Kidney glomerular epithelial cell (primary cell): ENCODE results near the gene C2orf68.
"Not testable (repeated sequence)": the region's sequence is repeated elsewhere in the genome, so short reads cannot be mapped to it uniquely, and the experiment has no call there.

ENCODE experiments used
- DNase-seq: peaks from one replicate; lab custom pipeline; 2025; lab: John Stamatoyannopoulos, UW

Gene C2orf68

DNA sequence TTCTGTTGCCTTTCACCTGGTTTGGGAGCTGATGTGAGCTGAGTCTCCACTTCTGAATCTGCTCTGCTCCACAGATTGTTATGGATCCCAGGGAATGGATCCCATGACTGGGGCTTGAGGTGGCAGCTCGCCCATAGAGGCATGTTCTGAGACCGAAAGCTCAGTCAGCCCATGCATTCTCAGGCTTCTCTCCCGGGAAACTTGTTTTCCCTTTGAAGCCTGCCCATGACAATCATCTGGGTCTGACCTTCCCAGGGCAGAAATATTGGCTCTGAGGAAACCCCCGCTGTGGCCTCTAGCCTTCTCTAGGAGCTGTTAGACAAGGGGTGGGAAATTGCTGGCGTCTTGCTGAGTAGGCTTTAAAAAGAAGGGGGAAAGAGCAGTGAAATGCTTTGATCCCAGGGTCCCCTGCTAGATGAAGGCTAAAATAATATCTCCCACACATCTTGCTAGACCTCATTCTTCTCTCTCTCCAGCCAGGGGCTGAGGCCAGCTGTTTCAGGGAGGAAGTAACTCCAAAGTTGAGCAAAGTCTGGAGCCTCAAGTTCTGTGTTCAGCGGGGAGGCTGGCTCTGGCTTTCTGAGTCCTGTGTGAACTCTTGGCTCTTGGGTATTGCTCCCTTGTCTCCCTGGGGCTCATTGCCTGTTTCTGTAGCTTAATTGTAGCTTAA is 32.5 kb downstream of the C2orf68 start:
- DNase-seq, result no peak

- DNase-seq, result no peak
Measured at GRCh38 chr2:85578243-85579180, 33.4 kb downstream of the C2orf68 start.

DNA sequence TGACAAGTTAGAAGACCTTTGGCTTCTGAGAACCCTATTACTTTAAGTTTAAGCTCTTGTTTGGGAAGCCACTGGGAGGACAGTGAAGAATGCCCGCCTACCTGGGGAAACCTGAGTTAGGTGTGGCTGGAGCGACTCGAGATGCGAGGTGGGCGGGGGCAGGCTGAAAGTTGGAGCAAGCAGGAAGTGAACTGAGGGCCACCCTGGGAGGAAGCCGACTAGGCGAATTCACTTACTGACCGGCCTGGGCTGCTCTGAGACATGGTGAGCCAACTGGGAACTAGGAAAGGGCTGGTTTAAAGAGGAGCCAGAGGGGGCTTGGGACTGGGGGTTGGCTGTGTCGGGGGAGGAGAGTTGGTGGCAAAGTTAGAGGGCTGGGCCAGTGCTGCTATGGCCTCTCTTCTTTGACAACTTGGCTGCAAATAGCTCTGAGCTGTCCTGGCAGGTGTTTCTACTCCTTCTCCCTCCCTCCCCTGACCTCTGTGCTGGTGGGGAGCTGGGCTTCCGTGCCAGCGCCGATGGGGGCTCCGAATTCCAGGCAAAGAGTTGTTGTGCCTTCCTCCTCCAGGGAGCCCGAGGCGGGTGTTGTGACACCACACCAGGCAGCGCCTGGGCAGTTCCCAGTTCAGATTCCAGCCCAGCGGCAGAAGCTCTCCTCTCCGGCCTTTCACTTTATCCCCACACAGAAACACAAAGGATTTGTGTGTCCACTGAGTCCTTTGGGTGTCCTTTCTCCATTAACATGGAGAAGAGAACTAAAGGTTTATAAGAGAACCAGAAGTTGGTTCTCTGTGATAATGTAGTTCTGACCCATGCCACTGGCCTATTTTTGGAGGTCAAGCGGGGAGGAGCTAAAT is 34.3 kb downstream of the C2orf68 start, which contains the start of gene VAMP8:
Gene VAMP8, plus strand, starts transcription at position 201 of the 857 bp plus-strand sequence. Its CDS starts 61 bp downstream, at position 262.
- DNase-seq, result peak; percentile 48

- DNase-seq, result no peak
Measured at GRCh38 chr2:85577063-85577385, 34.8 kb downstream of the C2orf68 start.

DNA sequence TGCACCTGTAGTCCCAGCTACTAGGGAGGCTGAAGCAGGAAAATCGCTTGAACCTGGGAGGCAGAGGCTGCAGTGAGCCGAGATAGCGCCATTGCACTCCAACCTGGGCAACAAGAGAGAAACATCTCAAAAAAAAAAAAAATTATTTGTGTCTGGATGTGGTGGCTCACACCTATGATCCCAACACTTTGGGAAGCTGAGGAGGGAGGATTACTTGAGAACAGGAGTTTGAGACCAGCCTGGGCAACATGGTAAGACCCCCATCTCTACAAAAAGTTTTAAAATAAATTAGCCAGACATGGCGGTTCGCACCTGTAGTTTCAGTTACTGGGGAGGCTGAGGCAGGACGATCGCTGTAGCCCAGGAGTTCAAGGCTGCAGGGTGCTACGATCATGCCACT is 36.1 kb downstream of the C2orf68 start:
- no peak for DNase-seq

DNA sequence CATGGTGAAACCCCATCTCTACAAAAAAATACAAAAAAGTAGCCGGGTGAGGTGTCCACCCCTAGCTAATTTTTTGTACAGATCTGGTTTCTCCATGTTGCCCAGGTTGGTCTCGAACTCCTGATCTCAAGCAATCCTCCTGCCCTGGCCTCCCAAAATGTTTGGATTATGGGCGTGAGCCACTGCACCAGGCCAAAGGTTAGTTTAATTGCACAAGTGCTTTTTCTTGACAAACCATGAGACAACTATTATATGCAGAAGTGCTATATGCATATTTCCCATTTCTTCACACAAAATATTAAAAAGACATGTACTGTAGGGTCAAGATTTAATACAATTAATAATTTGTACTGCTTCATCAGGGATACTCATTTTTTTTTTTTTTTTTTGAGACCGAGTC is 45.6 kb downstream of the C2orf68 start:
- no peak for DNase-seq

DNA sequence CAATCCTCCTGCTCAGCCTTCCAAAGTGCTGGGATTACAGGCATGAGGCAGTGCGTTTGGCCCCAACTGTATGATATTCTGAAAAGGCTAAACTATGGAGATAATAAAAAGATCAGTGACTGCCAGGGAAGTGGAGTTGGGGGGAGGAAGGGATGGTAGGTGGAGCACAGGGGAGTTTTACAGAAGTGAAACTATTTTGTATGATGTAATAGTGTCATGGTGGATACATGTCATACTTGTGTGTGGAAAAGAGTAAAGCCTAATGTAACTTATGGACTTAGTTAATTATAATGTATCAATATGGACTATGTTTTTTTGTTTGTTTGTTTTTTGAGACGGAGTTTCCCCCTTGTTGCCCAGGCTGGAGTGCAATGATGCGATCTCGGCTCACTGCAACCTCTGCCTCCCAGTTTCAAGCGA is 47.7 kb downstream of the C2orf68 start:
- no peak for DNase-seq

GRCh38 chr2:85561280-85562212 is 50.3 kb downstream of the C2orf68 start, which contains the start of gene GGCX:
Gene GGCX, minus strand, starts transcription at chr2:85561493. Its CDS starts 65 bp downstream, at chr2:85561428.
- peak; percentile 88 for DNase-seq

DNA sequence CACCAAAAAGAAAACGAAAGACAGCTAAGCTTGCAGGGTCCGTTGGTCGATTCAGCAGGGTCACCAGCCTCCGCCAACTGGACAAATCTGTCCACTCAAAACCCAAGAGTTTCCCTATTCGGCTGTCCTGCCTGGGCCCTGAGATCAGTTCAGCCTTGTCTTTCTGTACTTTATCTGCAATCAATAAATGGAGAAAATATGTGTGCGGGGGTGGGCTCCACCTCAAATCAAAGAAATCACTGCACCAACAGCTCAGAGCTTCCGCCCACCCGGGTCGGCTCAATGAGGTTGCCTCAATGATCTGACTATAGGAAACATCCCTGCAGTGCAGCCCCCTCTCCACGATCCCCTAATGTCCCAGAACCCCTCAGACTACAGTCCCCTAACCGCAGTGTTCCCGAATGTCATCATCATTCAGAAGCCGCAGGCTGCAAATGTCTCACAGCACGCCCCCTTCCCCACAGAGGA is 51.0 kb downstream of the C2orf68 start:
- DNase-seq, result no peak

DNA sequence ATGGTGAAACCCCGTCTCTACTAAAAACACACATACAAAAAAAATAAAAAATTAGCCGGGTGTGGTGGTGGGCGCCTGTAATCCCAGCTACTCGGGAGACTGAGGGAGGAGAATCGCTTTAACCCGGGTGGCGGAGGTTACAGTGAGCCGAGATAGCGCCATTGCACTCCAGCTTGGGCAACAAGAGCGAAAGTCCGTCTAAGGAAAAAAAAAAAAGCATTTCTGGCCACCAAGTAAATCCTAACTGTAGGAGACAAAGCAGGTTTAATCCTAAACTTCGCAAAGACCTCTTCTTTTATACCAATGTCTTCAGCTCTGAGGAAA is 51.5 kb downstream of the C2orf68 start:
- DNase-seq, result not testable (repeated sequence)

- no peak for DNase-seq
Measured at GRCh38 chr2:85558160-85558559, 53.7 kb downstream of the C2orf68 start.

DNA sequence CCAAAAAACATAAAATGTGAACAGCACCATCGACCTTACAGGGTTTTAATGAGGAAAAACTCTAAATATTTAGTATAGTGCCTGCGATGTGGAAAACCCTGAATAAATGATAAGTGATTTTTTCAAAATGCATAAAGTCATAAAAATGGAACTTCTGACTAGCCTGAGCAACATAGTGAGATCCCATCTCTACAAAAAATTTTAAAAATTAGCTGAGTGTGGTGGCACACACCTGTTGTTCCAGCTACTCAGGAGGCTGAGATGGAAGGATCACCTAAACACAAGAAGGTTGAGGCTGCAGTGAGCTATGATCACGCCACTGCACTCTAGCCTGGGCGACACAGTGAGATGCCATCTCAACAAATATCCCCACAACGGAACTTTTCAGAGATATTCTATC is 54.7 kb downstream of the C2orf68 start:
- DNase-seq, result no peak
